ENCODE data around the gene MOCS3. TPM values are rescaled to one million over a fixed set of nuclear protein-coding genes. Genes with fewer than 3 reads are reported as not detected.

The MOCS3 gene
- total RNA-seq, 1 donor from 2014 or later: 4.1 TPM

DNA sequence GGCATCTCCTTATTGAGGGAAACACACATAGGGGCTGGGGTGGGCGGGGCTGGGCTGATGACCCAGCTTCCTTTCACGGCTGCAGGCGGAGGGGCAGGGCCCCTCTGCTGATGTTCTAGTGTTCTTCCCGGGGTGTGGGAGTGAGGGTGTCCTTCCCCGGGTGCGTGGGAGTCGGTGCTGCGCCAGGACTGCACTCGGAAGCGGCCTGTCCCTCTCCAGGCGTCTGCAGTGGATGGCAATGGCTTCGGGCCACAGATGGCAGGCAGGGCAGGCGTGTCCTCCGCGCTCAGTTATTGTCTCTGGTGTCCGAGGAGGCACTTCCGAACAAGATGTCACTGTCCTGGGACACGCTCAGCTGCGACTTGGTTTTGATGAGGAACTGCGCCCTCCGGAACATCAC lies 45.1 kb downstream of the MOCS3 start:
- Mint-ChIP-seq H3K9me3 (ENCODE audit: unreplicated experiment) (peaks cover 2% of the 10 kb centered on the region), H3K36me3 (ENCODE audit: unreplicated experiment) (no peaks in the 10 kb centered on the region), H3K27ac (ENCODE audit: unreplicated experiment) (no peak overlapping the region), H3K27me3 (ENCODE audit: unreplicated experiment) (peaks cover 5% of the 10 kb centered on the region), H3K4me1 (ENCODE audit: low read depth, unreplicated experiment) (no peaks in the 10 kb centered on the region), H3K4me3 (ENCODE audit: unreplicated experiment) (no peak overlapping the region)
- DNase-seq: no peak
- TF ChIP-seq, protein P1, sequence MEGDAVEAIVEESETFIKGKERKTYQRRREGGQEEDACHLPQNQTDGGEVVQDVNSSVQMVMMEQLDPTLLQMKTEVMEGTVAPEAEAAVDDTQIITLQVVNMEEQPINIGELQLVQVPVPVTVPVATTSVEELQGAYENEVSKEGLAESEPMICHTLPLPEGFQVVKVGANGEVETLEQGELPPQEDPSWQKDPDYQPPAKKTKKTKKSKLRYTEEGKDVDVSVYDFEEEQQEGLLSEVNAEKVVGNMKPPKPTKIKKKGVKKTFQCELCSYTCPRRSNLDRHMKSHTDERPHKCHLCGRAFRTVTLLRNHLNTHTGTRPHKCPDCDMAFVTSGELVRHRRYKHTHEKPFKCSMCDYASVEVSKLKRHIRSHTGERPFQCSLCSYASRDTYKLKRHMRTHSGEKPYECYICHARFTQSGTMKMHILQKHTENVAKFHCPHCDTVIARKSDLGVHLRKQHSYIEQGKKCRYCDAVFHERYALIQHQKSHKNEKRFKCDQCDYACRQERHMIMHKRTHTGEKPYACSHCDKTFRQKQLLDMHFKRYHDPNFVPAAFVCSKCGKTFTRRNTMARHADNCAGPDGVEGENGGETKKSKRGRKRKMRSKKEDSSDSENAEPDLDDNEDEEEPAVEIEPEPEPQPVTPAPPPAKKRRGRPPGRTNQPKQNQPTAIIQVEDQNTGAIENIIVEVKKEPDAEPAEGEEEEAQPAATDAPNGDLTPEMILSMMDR (IDR thresholded peaks at IDR 0.05; ENCODE audit: partially characterized antibody, unreplicated experiment): no peak

DNA sequence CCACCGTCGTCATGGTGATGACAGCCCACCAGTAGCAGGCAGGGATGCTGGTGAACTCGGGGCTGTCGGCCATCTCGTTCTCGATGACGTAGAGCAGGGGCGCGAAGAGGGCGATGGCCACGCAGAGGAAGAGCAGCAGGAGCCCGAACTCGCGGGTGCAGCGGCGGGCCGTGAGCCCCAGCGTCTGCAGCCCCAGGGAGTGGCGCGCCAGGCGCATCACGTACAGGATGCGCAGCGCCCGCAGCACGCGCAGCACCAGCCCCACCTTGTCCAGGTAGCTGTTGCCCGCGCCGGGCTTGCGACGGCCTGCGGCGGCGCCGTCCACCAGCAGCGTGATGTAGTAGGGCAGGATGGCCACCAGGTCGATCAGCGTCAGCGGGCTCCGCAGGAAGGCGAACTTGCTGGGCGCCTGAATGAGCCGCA lies 45.7 kb downstream of the MOCS3 start:
- Mint-ChIP-seq H3K27ac (ENCODE audit: unreplicated experiment) (no peak overlapping the region), H3K4me3 (ENCODE audit: unreplicated experiment) (no peak overlapping the region)

GRCh38 chr20:51004781-51005180 lies 46.2 kb downstream of the MOCS3 start:
- peaks cover 4% of the 10 kb centered on the region for H3K27me3 Mint-ChIP-seq (ENCODE audit: unreplicated experiment)
- no peaks in the 10 kb centered on the region for H3K4me1 Mint-ChIP-seq (ENCODE audit: low read depth, unreplicated experiment)
- no peak for DNase-seq
- no peak overlapping the region for H3K4me3 Mint-ChIP-seq (ENCODE audit: unreplicated experiment)
- H3K9me3 Mint-ChIP-seq (ENCODE audit: unreplicated experiment): peaks cover 3% of the 10 kb centered on the region
- TF ChIP-seq, protein P1 (IDR thresholded peaks at IDR 0.05; ENCODE audit: partially characterized antibody, unreplicated experiment): no peak
- H3K27ac Mint-ChIP-seq (ENCODE audit: unreplicated experiment): no peak overlapping the region
- H3K36me3 Mint-ChIP-seq (ENCODE audit: unreplicated experiment): no peaks in the 10 kb centered on the region

More for the DNA sequence above, 45.7 kb downstream of the MOCS3 start:
- H3K36me3 Mint-ChIP-seq (ENCODE audit: unreplicated experiment): no peaks in the 10 kb centered on the region
- TF ChIP-seq, protein P1 (IDR thresholded peaks at IDR 0.05; ENCODE audit: partially characterized antibody, unreplicated experiment): no peak
- H3K27me3 Mint-ChIP-seq (ENCODE audit: unreplicated experiment): peaks cover 4% of the 10 kb centered on the region
- no peak for DNase-seq
- no peaks in the 10 kb centered on the region for H3K4me1 Mint-ChIP-seq (ENCODE audit: low read depth, unreplicated experiment)
- peaks cover 3% of the 10 kb centered on the region for H3K9me3 Mint-ChIP-seq (ENCODE audit: unreplicated experiment)

DNA sequence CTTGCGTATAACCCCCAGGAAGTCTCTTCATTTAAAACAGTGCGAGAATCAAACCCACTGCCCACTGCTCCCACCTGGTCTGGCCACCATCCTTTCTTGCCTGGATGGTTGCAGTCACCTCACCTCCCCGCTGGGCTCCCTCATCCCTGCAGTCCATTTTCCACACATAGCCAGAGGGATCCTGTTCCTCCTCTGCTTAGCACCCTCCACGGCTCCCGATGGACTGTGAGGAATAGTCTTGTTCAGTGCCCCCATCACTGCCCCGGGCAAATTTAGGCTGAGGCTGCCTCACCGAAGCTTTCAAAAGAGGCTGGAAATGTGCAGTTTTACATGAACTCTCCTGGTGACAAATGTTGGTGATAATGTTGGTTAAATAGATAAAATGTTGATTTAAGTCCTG lies 46.6 kb downstream of the MOCS3 start:
- Mint-ChIP-seq H3K9me3 (ENCODE audit: unreplicated experiment) (peaks cover 3% of the 10 kb centered on the region), H3K27me3 (ENCODE audit: unreplicated experiment) (peaks cover 4% of the 10 kb centered on the region), H3K4me3 (ENCODE audit: unreplicated experiment) (no peak overlapping the region), H3K27ac (ENCODE audit: unreplicated experiment) (no peak overlapping the region), H3K4me1 (ENCODE audit: low read depth, unreplicated experiment) (no peaks in the 10 kb centered on the region), H3K36me3 (ENCODE audit: unreplicated experiment) (no peaks in the 10 kb centered on the region)
- DNase-seq: no peak
- TF ChIP-seq, protein P1 (IDR thresholded peaks at IDR 0.05; ENCODE audit: partially characterized antibody, unreplicated experiment): no peak

DNA sequence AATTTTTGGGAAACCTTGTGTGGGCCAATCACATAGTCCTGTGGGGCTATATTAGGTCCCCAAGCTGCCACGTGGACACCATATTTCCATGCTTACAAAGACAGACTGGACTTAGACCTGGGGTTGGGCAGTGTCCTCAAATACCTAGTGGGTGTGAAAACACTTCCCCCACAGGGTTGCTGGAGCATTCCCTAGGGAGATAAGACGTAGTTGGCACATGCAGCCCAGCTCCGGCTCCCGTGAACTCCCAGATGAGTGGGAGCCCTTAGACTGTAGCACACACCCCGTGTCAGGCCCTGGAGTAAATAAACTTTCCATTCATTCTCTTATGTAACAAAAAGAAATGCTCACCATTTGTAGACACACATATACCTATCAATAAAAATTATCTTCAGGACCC lies 50.1 kb downstream of the MOCS3 start:
- H3K9me3 Mint-ChIP-seq (ENCODE audit: unreplicated experiment): peaks cover 3% of the 10 kb centered on the region
- no peaks in the 10 kb centered on the region for H3K36me3 Mint-ChIP-seq (ENCODE audit: unreplicated experiment)
- peaks cover 2% of the 10 kb centered on the region for H3K4me1 Mint-ChIP-seq (ENCODE audit: low read depth, unreplicated experiment)
- DNase-seq: no peak
- no peak overlapping the region for H3K4me3 Mint-ChIP-seq (ENCODE audit: unreplicated experiment)
- TF ChIP-seq, protein P1 (IDR thresholded peaks at IDR 0.05; ENCODE audit: partially characterized antibody, unreplicated experiment): no peak
- H3K27ac Mint-ChIP-seq (ENCODE audit: unreplicated experiment): no peak overlapping the region
- H3K27me3 Mint-ChIP-seq (ENCODE audit: unreplicated experiment): peaks cover 4% of the 10 kb centered on the region

Measured in glutamatergic neuron (in vitro differentiated cells).